Measurements from ENCODE around the gene SERPINA10.

DNA sequence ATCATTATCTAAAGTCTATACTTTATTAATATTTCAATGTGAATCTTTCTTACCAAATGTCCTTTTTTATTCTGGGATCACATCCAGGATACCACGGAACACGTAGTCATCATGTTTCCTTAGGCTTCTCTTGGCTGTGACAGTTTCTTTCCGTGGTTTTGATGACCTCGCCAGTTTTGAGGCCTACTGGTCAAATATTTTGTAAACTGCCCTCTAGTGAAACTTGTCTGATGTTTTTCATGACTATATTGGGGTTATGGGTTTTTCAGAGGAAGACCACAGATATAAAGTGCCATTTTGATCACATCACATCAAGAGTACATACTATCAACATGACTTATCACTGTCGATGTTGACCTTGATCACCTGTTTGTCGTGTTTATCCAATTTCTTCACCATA, 44.2 kb upstream of the SERPINA10 start:
- TF ChIP-seq POLR2A (IDR thresholded peaks at IDR 0.05; ENCODE audit: low read length) = no peak
- TF ChIP-seq GATA1 (IDR thresholded peaks at IDR 0.05; ENCODE audit: low read depth, low read length) = no peak

Measured in erythroblast (primary cell).